ENCODE measurements around the gene WDR45B. TPM values are rescaled to one million over a fixed set of nuclear protein-coding genes. Genes with fewer than 3 reads are reported as not detected.

The WDR45B gene
- polyA plus RNA-seq, 4 donors = 95.2 to 105 (median 101) TPM

- no peak for DNase-seq (ENCODE audit: low read depth in 4 of 4, low spot score in 2 of 4)
These were observed 45.1 kb downstream of the WDR45B start for GRCh38 chr17:82602986-82603710.

- DNase-seq (ENCODE audit: low read depth in 4 of 4, low spot score in 2 of 4) = no peak
These were observed 45.8 kb downstream of the WDR45B start for GRCh38 chr17:82602487-82602886.

DNA sequence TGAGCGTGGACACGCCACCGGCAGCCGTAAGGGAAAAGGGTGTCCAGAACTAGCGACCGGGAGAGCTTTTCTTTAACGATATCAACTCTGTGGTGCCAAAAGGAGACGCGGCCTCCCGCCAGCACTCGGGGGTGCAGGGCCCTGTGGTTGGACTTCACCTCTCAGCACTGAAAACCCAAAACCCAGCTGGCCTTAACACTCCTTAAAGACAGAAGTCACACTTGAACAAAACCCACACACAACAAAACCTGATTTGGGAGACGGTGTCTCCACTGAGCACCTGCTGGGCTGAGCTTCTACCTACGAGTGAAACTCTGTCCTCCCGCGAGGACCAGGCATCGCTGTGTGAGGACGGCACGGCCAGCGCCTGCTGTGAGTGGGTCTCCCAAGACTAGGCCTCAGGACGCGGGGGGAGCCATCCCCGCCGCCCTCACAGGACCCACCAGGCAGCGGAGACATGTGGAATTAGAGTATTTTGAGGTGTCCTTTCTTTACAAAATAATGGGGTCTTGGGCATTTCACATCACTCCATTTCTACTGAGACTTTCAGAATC is 46.7 kb downstream of the WDR45B start:
- no peak for DNase-seq (ENCODE audit: low read depth in 4 of 4, low spot score in 2 of 4)

DNA sequence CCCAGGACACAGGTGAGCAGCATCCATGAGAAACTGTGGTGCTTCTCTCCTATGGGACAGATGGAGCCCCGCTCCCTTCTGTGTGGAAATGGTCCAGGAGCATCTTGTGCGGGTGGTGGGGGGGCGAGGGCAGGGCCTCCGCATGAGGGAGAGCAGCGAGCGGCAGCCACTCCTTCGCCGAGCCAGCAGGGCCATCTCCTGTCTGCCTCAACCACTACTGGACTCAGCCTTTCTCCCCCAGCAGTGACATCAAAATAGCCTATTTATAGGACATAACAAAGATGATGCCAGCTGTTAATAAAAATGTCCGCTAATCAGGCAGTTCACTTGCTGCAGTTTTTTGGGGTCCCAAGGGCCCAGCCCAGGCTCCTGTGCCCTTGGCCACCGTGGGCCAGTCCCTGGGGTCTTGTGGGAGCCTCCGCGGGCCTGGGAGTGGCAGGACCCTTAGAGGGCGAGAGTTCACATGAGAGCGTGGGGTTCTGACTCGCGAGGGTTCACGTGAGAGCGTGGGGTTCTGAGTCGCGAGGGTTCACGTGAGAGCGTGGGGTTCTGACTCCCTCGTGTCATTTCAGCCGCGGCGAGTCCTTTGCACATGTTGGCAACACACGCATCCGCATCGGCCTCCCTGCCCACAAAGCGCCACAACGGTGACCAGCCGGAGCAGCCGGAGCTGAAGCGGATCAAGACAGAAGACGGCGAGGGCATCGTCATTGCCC is 47.4 kb downstream of the WDR45B start:
- no peak for DNase-seq (ENCODE audit: low read depth in 4 of 4, low spot score in 2 of 4)

- no peak for DNase-seq (ENCODE audit: low read depth in 4 of 4, low spot score in 2 of 4)
These were observed 48.3 kb downstream of the WDR45B start for GRCh38 chr17:82599674-82600661.

GRCh38 chr17:82598256-82599119 is 49.8 kb downstream of the WDR45B start:
- no peak for DNase-seq (ENCODE audit: low read depth in 4 of 4, low spot score in 2 of 4)

DNA sequence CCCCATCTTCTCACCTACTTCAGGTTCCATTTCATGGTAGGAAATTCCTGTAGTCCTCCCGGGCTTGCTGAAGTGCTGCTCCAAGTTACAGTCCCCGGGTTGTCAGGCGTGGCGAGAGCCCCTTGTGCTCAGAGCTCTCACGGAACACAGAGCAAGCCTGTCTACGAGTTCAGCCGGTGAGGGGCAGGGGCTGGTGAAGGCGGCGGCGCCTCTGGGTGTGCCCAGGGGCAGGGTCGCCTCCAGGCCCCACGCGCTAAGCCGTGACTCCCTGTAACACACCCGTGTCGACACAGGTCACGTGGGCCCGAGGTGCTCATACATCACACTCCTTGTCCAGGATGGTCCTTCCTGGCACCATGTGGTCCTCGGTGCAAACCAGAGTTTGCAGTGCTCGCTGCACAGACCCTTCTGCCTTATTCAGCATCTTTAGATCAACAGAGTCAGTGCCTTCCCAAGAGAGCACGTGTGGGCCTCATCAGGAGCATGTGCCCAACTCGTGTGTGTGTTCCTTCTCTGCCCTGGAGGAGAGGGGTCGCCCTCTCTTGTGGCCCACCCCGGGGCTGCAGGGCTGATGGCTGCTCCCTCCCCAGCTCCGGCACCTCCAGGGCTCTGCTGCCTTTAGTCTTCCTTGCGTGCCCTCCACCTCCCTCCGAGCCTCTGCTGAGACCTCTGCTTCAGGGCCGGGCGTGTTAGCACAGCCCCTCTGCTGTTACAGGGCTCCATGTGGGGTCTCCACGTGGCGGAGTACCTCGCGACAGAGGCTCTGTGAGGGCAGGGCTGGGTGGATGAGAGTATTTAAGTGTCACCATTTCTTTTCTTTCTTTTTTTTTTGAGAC is 51.2 kb downstream of the WDR45B start:
- no peak for DNase-seq (ENCODE audit: low read depth in 4 of 4, low spot score in 2 of 4)

DNA sequence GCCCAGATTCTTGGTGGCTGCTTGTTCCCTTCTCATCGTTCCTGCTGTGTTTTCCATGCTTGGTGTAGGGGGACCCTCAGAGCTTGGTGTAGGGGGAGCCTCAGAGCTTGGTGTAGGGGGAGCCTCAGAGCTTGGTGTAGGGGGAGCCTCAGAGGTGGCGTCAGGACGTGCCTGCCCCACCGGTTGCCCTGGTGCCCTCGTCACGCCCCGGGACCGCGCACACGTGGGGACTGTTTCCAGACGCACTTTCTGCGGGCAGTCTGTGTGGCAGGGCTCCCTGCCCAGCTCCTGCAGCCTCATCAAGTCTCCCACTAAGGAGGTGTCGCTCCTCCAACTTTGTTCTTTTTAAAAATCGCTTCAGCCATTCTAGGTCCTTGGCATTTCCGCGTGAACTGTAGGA is 51.9 kb downstream of the WDR45B start:
- DNase-seq (ENCODE audit: low read depth in 4 of 4, low spot score in 2 of 4) = no peak

DNA sequence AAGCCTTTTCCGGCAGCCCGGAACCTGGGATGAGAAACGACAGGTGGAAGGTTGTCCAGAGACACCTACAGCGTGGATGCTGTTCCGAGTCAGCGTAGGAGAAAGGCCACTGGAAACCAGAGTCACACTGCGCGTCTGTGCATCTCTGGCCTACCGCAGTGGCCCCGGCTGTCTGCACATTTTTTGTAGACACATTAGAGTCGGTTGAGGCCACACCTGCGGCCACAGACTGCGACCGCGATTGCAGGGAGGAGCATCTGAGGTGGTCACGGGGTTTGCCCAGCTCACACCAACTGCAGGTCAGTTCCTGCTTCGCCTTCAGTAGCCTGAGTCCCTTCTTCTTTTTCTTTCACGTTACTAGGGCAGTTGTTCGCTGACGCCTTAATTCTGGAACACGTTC is 52.4 kb downstream of the WDR45B start:
- DNase-seq (ENCODE audit: low read depth in 4 of 4, low spot score in 2 of 4) = no peak

GRCh38 chr17:82594571-82594970 is 53.7 kb downstream of the WDR45B start:
- DNase-seq (ENCODE audit: low read depth in 4 of 4, low spot score in 2 of 4) = no peak

- no peak for DNase-seq (ENCODE audit: low read depth in 4 of 4, low spot score in 2 of 4)
These were observed 54.6 kb downstream of the WDR45B start for GRCh38 chr17:82593590-82594087.

DNA sequence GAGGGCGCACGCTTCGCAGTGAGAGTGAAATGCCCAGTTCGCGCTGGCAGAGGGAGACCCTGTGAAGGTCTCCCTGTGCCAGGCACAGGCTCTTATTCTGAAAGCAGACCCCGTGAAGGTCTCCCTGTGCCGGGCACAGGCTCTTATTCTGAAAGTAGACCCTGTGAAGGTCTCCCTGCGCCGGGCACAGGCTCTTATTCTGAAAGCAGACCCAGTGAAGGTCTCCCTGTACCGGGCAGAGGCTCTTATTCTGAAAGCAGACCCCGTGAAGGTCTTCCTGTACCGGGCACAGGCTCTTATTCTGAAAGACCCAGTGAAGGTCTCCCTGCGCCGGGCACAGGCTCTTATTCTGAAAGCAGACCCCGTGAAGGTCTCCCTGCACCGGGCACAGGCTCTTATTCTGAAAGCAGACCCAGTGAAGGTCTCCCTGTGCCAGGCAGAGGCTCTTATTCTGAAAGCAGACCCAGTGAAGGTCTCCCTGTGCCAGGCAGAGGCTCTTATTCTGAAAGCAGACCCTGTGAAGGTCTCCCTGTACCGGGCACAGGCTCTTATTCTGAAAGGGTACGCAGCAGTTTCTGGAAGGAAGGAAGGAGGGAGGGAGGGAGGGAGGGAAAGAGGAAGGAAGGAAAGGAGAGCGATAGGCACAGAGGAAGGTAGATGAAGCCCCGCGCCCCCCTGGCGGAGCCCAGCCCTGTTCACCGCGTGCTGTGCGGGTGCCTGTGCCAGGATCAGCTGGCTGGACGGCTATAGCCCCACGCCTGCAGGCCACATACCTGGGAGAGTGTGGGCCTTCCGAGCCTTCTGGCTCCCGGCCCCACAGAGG is 55.3 kb downstream of the WDR45B start:
- peak in 1 of 4 donors; percentile 75 for DNase-seq (ENCODE audit: low read depth in 4 of 4, low spot score in 2 of 4)

DNA sequence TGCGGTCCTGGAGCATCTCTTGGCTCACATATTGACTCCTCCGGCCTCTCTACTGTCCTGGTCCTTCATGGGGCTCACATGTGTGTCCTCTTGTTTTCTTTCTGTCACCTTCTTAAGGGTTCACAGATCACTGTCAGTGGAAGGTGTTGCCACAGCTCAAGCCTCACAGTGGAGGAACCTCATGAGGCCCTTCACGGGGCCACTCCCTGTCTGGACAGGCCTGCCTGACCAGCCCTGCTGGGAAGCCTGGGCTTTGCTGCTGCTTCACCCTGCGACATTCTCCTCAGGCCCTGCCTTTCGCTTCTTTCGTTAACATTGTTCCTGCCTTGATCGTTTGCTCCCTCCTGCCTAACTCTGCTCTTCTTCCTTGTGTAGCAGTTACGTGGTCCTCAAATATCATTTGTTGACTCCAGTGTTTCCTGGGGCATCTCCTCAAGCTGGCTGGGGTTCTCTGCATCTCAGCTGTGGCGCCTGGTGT is 55.9 kb downstream of the WDR45B start:
- no peak for DNase-seq (ENCODE audit: low read depth in 4 of 4, low spot score in 2 of 4)

DNA sequence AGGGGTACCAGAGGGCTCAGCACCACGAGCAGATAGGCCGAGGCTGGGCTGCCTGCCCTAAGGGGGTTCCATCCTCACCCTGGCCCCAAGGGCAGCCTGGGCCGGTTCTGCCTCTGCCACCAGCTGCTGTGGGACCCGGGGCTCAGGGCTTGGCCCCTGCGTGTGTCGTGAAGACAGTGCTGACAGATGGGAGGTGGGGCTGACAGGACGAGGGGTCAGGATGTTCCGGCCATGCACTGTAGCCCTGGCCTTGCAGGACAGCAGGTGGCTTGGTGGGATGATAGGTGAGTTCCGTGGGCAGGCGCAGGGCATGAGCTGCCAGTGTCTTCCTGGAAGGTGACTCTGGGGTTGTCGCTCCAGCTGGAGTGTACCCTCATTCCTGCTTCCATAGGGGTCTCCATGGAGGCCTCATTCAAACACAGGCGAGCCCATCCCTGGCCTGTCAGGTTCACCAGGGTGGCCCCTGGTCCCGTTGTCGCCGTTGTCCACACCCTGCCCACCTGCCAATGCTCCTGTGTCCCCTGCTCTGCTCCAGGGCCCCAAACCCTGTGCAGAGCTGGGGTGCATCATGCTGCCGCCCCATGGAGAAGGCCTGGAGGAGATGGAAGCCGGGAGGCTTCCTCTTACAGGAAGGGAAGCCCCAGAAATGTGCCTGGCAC is 57.2 kb downstream of the WDR45B start:
- no peak for DNase-seq (ENCODE audit: low read depth in 4 of 4, low spot score in 2 of 4)

DNA sequence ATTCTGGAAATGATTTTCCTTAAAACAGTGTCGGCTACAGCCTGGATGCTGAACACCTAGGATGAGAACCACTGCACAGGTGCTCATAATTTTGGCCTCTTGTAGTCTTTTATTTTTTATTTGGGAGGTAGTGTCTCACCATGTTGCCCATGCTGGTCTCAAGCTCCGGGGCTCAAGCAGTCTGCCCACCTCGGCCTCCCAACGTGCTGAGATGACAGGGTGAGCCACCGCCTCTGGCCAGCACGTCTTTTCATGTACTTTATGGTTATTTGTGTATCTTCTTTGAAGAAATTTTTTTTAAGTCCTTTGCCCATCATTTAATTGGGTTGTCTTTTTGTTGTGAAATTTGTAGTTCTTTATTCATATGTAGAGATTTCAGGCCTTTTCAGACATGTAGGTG is 58.0 kb downstream of the WDR45B start:
- DNase-seq (ENCODE audit: low read depth in 4 of 4, low spot score in 2 of 4) = no peak

DNA sequence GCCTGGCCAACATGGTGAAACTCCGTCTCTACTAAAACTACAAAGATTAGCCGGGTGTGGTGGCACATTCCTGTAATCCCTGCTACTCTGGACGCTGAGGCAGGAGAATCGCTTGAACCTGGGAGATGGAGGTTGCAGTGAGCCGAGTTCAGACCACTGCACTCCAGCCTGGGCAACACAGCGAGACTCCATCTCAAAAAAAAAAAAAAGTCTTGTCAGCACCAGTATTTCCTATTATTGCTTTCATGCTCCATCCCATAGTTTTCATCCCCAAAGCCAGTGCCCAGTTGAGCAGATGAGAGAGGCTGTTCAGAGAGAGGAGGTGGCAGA is 58.4 kb downstream of the WDR45B start:
- no peak for DNase-seq (ENCODE audit: low read depth in 4 of 4, low spot score in 2 of 4)
